ENCODE results near the gene CCNB2. TPM values are rescaled to one million over a fixed set of nuclear protein-coding genes. Genes with fewer than 3 reads are reported as not detected.
A peak's percentile ranks its signal among the peaks of the same experiment; 100 is the strongest.

Gene CCNB2
- total RNA-seq, 6 donors from 2014 or later = 1.7 to 4.9 (median 2.8) TPM; not detected in 1

- WGBS, 2 donors = 81 to 82% methylated on average over 7 of the region's 7 CpGs
- no peaks in the 10 kb centered on the region for H3K27me3 ChIP-seq
- ATAC-seq (ENCODE audit: low FRiP score in 2 of 2) = peak in 1 of 2 donors; percentile 27
- peak overlapping the region in 2 of 4 donors; percentile 31 to 71 for H3K27ac ChIP-seq
- H3K4me3 ChIP-seq = no peak overlapping the region
- peaks cover 0 to 13% (median 6%) of the 10 kb centered on the region in 4 donors for H3K36me3 ChIP-seq
- no peak for TF ChIP-seq EP300 (IDR thresholded peaks at IDR 0.05)
- TF ChIP-seq, protein P1, sequence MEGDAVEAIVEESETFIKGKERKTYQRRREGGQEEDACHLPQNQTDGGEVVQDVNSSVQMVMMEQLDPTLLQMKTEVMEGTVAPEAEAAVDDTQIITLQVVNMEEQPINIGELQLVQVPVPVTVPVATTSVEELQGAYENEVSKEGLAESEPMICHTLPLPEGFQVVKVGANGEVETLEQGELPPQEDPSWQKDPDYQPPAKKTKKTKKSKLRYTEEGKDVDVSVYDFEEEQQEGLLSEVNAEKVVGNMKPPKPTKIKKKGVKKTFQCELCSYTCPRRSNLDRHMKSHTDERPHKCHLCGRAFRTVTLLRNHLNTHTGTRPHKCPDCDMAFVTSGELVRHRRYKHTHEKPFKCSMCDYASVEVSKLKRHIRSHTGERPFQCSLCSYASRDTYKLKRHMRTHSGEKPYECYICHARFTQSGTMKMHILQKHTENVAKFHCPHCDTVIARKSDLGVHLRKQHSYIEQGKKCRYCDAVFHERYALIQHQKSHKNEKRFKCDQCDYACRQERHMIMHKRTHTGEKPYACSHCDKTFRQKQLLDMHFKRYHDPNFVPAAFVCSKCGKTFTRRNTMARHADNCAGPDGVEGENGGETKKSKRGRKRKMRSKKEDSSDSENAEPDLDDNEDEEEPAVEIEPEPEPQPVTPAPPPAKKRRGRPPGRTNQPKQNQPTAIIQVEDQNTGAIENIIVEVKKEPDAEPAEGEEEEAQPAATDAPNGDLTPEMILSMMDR (IDR thresholded peaks at IDR 0.05) = no peak
- DNase-seq = peak in 1 of 2 donors; percentile 42
- H3K9me3 ChIP-seq = no peaks in the 10 kb centered on the region
- H3K4me1 ChIP-seq = peaks cover 0 to 16% (median 10%) of the 10 kb centered on the region in 4 donors
Observed at GRCh38 chr15:59168536-59168935, 63.6 kb downstream of the CCNB2 start.

DNA sequence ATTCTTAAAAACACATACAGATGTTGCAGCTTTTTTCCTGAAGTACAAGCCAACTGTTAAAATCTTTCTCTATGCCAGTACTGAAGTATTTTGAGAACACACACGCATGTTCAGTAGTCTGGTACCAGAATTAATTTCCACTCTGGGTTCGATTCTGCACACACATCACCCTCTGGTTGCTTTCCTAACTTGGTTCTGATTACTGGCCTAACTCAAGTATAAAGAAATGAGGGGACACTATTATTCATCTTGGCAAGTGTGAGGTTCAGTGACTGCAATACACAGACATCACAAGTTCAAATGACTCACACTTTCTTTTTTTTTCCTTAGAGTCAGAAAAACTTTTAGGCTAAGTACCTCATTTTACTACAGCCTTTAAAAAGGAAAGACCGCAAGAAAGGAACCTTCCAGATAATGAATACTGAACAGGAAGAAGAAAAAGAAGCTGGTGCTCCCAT is 64.3 kb downstream of the CCNB2 start:
- TF ChIP-seq POLR2A (IDR thresholded peaks at IDR 0.05) (no peak), EP300 (IDR thresholded peaks at IDR 0.05) (peak in 1 of 4 donors; percentile 22)
- peaks cover 0 to 13% (median 6%) of the 10 kb centered on the region in 4 donors for H3K36me3 ChIP-seq
- H3K4me1 ChIP-seq = peaks cover 0 to 16% (median 10%) of the 10 kb centered on the region in 4 donors
- peak in 1 of 2 donors; percentile 78 for ATAC-seq (ENCODE audit: low FRiP score in 2 of 2)
- peak overlapping the region; percentile 50 to 82 (median 68) for H3K27ac ChIP-seq
- H3K9me3 ChIP-seq = no peaks in the 10 kb centered on the region
- no peak overlapping the region for H3K4me3 ChIP-seq
- H3K27me3 ChIP-seq = no peaks in the 10 kb centered on the region
- no peak for DNase-seq
- 73 to 83% methylated on average over 3 of the region's 3 CpGs for WGBS, 2 donors

DNA sequence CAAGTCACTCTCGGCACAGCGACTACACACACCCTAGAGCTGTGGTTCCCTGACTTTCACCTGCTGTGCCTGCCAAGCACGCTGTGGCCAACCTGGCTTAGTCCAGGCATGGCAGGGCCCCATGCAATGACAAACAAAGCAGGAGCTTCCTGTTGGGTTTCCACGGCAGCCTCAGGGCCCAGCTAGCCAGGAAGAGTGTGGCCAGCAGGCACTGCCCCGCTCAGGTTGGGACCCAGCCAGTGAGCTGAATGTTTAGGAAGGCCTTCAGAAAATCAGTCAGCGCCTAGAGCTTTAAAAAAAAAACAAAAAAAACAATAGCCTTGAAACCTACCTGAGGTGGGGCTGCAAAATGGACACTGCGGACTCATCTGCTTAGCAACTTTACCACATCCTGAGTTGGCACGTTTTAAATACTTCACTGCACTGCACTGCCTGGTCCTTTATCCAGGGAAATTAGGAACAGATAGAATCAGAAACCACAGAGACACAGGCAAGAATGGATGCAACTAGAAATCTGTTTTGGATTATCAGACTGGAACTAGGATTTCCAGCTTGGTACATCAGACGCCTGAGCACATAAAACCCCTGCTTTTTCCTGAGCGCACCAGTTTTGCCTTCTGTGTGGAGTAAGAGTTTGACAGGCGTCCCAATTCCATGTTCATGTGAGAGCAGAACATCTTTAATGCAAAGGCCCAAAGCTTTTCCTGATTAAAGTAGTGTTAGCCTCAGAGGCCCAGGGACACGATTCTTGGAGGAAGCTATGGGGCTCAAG is 65.5 kb downstream of the CCNB2 start:
- WGBS, 2 donors = 63 to 75% methylated on average over 11 to 12 of the region's 12 CpGs
- Histone ChIP-seq H3K36me3 (peaks cover 0 to 13% (median 6%) of the 10 kb centered on the region in 4 donors), H3K27ac (peak overlapping the region; percentile 50 to 82 (median 68)), H3K9me3 (no peaks in the 10 kb centered on the region), H3K4me3 (no peak overlapping the region), H3K4me1 (peaks cover 7 to 21% (median 18%) of the 10 kb centered on the region in 4 donors), H3K27me3 (no peaks in the 10 kb centered on the region)
- no peak for TF ChIP-seq EP300 (IDR thresholded peaks at IDR 0.05)
- DNase-seq = peak in 1 of 2 donors; percentile 50
- peak; percentile 8 to 24 for ATAC-seq (ENCODE audit: low FRiP score in 2 of 2)

DNA sequence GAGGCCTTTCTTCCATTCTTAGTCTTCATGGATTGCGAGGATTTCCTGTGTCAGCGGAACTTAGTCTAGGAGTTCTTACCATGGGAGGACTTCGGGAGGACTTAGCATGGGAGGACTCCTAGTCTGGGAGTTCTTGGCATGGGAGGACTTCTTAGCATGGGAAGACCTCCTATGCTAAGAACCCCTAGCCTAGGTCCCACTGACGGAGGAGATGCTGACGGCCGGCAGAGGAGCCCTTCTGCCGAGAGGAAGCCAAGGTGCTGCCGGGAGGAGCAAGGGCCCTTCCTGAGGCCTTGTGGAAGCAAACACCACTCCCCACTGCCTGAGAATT is 66.1 kb downstream of the CCNB2 start:
- no peak overlapping the region for H3K27ac ChIP-seq
- peaks cover 0 to 13% (median 6%) of the 10 kb centered on the region in 4 donors for H3K36me3 ChIP-seq
- WGBS, 2 donors = 97% methylated on average over 6 to 8 of the region's 8 CpGs
- peaks cover 8 to 24% (median 22%) of the 10 kb centered on the region in 4 donors for H3K4me1 ChIP-seq
- no peak for ATAC-seq (ENCODE audit: low FRiP score in 2 of 2)
- no peak for DNase-seq
- no peak overlapping the region for H3K4me3 ChIP-seq
- no peaks in the 10 kb centered on the region for H3K27me3 ChIP-seq
- TF ChIP-seq POLR2AphosphoS5 (IDR thresholded peaks at IDR 0.05) (no peak), EP300 (IDR thresholded peaks at IDR 0.05) (no peak), POLR2A (IDR thresholded peaks at IDR 0.05) (no peak)
- TF ChIP-seq, protein P1 (IDR thresholded peaks at IDR 0.05) = no peak
- H3K9me3 ChIP-seq = no peaks in the 10 kb centered on the region

DNA sequence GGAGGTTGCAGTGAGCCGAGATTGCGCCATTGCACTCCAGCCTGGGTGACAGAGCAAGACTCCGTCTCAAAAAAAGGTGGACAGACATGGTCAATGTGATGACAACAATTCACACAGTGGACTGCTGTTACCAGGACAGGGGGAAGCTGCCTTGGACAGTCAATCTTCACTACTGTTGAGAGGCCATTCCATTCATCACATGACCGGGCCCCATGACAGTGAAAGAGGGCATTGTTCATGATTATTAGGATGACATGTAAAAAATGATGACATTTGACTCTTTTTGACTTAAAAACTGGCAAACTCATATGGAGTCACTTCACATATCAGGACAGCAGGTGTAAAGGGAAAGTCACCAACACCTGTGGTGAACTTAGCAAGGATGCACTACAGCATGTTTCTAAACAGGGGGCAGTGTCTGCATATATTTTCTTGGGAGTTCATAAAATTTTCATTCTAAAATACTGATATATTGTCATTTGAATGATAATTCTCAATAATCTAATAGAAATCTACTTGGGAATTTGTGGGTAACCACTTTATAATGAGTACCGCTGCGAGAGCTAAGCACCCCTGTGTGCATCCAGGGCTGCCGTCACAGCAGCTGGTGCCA is 67.4 kb downstream of the CCNB2 start:
- WGBS, 2 donors = 97 to 99% methylated on average over 6 to 7 of the region's 7 CpGs
- no peak overlapping the region for H3K4me3 ChIP-seq
- H3K9me3 ChIP-seq = no peaks in the 10 kb centered on the region
- no peaks in the 10 kb centered on the region for H3K27me3 ChIP-seq
- H3K4me1 ChIP-seq = peaks cover 8 to 24% (median 20%) of the 10 kb centered on the region in 4 donors
- TF ChIP-seq EP300 (IDR thresholded peaks at IDR 0.05) (no peak), POLR2A (IDR thresholded peaks at IDR 0.05) (no peak), POLR2AphosphoS5 (IDR thresholded peaks at IDR 0.05) (no peak)
- TF ChIP-seq, protein P1 (IDR thresholded peaks at IDR 0.05) = no peak
- ATAC-seq (ENCODE audit: low FRiP score in 2 of 2) (no peak), DNase-seq (no peak)
- H3K27ac ChIP-seq = no peak overlapping the region
- H3K36me3 ChIP-seq = peaks cover 0 to 13% (median 6%) of the 10 kb centered on the region in 4 donors
